ENCODE data around the gene ANKHD1.

The ANKHD1 gene

GRCh38 chr5:140371356-140372151 lies 30.1 kb upstream of the ANKHD1 start:
- no peak for DNase-seq

- DNase-seq = peak; percentile 53
Observed at GRCh38 chr5:140372971-140373487, 28.6 kb upstream of the ANKHD1 start.

DNA sequence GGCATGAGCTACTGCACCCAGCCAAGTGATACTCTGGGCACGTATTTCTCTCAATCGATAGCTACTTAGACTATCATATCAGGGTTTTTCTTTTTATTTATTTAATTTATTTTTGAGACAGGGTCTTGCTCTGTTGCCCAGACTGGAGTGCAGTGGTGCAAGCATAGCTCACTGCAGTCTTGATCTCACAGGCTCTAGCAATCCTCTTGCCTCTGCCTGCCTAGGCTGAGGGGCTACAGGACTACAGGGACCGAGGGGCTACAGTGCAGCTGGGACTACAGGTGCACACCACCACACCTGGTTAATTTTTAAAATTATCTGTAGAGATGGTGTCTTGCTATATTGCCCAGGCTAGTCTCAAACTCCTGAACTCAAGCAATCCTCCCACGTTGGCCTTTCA lies 20.3 kb upstream of the ANKHD1 start:
- DNase-seq = no peak

DNA sequence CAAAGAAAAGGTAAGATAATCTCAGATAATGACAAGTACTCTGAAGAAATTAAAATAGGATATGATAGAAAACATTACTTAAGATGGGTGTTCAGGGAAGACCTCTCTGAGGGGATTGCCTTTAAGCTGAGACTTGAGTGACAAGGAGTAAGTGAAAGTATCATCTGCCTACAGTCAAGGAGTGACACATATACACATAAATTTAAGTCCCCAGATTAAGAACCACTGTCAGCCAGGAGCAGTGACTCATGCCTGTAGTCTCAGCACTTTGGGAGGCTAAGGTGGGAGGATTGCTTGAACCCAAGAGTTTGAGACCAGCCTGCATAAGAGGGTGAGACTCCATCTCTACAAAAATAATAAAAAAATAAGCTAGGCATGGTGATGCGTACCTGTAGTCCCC lies 19.7 kb upstream of the ANKHD1 start:
- no peak for DNase-seq

GRCh38 chr5:140382866-140383265 lies 18.8 kb upstream of the ANKHD1 start:
- no peak for DNase-seq

- no peak for DNase-seq
Observed at GRCh38 chr5:140383300-140383699, 18.3 kb upstream of the ANKHD1 start.

GRCh38 chr5:140388052-140388451 lies 13.6 kb upstream of the ANKHD1 start:
- DNase-seq = no peak

DNA sequence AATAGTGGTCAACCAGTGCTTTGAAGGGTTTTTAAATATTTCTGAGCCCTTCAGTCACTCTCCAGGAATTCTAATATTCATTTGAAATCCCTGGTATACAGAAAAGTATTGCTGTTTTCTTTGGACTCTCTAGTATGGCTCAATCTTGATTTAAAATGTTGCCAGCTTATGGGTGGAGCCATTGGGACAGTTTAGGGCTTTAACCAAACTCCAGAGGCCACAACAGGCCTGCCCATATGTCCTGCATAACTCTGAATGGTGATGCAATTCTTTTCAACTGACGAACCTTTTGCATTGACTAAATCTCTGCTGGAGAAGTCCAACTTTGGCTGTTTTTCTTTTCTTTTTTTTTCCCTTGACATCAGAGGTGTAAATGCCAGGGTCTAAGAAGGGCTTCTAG lies 10.3 kb upstream of the ANKHD1 start:
- DNase-seq = no peak

DNA sequence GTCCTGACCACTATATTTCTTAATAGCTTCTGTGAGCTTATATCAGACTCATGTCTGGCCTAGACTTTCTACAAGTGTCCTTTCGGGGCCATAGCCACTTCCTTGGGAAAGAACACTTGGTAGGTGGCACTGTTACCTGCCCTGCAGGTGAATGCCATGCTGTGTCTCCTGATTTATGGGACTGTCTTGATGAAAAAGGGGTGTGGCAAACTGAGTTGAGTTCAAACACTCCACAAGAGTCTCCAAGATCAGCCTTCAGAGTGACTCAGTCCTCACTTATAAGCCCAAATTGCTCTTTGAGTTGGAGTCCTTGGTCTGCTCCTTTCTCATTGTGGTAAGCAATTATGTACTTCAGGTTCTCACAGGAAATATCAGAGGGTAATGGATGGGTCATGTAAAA lies 9.9 kb upstream of the ANKHD1 start:
- DNase-seq = no peak

DNA sequence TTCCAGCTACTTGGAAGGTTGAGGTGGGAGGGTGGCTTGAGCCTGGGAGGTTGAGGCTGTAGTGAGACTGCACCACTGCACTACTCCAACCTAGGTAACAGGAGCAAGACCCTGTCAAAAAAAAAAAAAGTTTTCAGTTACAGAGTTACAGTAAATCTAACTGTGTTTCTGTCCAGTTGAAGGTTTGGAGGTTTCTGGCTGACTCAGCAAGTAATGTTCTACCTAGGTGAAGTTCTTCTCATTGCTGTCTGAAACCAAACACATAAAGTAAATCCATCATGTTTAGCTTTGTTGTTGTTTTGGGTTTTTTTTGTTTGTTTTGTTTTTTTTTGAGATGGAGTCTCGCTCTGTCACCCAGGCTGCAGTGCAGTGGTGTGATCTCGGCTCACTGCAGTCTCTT lies 7.9 kb upstream of the ANKHD1 start:
- no peak for DNase-seq

- DNase-seq = no peak
Observed at GRCh38 chr5:140398379-140398811, 3.2 kb upstream of the ANKHD1 start.

GRCh38 chr5:140399979-140400729 lies 1.5 kb upstream of the ANKHD1 start:
- peak; percentile 23 for DNase-seq

- DNase-seq = peak; percentile 97
Observed at GRCh38 chr5:140400730-140401361, 787 bp upstream of the ANKHD1 start.

DNA sequence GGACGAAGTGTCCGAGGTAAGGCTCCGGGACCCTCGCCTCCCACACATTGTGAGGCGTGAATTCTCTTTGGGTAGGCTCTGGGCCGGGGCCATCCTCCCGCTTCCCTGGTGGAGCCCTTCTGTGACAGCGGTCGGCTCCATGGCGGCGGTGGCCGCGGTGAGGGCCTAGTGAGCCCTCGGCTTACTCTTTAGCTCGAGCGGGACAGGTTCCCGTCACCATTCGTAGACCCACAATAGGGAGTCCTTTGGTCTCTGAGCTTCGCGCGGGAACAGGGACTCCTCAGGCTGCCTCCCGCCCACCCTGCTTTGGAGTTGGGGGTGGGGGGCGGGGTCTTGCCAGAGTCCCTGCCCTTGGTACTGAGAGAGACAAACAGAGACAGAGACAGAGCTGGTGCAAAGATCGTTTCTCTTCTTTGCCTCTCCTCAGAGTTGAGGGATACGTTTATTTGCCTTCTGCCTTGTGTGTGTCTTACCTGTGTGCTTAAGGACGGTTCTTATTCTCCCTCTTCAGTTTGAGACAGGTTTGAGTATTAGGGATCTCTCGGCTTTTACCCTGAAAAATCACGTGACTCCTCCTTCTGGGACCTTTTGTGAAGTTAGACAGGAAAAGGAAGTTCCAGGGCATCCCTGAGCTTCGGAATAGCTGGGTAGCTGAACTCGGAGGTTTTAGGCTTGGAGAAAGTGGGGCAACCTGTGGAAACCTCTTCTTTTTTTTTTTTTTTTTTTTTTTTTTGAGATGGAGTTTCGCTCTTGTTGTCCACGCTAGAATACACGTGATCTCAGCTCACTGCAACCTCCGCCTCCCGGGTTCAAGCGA lies 833 bp downstream of the ANKHD1 start:
- DNase-seq = peak; percentile 57

DNA sequence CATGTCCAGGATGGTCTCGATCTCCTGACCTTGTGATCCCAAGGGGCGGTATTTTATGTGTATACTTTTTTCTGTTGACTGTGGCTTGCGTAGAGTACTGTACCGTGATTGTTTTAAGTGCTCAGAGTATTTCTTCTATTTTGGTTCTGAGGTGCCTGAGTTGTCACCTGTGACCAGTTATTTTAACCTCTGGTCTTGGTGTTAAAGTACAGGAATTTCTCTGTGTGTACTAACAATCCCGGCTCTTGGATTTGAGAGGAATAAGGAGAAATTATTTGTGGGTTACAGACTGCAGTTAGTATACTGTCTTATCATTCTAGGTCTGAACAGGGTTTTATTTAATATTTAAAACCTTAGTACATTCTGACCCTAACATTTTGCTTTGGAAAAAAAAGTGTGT lies 2.0 kb downstream of the ANKHD1 start:
- no peak for DNase-seq

GRCh38 chr5:140408750-140409241 lies 7.2 kb downstream of the ANKHD1 start:
- no peak for DNase-seq

GRCh38 chr5:140413230-140413629 lies 11.6 kb downstream of the ANKHD1 start:
- DNase-seq = no peak

- DNase-seq = no peak
Observed at GRCh38 chr5:140417235-140417634, 15.6 kb downstream of the ANKHD1 start.

GRCh38 chr5:140418862-140419520 lies 17.4 kb downstream of the ANKHD1 start:
- no peak for DNase-seq

GRCh38 chr5:140420226-140420570 lies 18.6 kb downstream of the ANKHD1 start:
- DNase-seq = no peak

DNA sequence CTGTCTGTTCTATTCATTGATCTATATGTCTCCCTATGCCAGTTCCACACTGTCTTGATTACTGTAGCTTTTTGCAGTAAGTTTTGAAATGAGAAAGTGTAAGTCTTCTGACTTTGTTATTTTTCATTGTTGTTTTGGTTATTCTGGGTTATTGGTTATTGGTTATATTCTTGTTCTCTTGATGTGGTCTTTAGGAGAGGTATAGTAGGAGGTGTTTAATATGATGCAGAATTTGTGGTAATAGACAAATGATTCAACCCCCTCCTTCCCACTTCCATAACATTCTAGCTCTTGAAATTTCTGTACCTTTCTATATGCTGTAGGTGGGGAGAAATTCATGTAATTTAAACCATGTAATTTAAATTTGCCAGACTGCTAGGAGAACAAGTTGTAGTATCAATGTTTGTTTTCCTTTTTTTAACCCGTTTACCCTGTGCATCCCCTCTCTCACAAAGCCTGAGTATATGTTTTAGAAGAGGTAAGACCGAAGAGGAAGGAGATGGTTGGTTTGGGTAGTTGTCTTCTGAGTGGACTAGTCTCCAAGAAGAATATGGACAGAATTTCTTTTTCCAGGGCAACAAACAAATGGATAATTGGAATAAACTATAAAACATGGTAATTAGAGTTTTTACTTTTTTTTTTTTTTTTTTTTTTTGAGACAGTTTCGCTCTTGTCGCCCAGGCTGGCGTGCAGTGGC lies 19.2 kb downstream of the ANKHD1 start:
- no peak for DNase-seq
